Measurements from ENCODE around the gene ADAM15.

Gene ADAM15

DNA sequence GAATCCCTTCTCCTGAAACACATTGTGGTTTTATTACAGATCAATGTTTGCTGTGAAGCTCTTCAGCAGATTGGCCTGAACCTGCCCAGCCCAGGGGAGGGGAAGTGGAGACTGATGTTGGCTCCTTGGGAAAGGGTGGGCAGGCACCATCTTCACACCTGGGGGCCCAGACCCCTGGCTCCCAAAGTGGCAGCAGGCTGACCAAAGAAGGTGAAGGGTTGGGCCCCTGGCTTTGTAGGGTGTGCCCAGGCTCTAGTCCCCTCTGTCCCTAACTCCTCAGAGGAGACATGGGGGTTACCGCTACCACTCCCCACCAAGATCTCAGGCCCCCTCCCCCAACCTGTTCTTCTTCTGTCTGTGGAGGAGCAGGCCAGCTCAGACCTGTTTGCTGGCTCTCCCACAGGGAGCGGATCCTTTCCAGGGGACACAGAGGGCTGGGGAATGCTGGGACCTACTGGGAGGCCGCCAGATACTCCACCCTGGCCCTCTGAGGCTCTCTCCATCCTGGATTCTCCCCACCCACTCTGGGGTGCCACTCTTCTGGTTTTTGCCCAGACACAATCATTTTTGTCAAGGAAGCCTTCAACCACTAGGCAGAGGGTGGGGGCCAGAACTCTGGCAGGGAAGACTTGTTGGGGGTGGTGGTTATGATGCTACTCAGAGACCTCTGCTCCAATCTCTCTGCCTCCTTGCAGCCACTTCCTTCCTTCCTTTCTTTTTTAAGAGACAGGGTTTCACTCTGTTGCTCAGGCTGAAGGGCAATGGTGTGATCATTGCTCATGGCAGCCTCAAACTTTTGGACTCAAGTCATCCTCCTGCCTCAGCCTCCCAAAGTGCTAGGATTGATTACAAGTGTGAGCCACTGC lies 22.5 kb downstream of the ADAM15 start:
- no peak for DNase-seq

DNA sequence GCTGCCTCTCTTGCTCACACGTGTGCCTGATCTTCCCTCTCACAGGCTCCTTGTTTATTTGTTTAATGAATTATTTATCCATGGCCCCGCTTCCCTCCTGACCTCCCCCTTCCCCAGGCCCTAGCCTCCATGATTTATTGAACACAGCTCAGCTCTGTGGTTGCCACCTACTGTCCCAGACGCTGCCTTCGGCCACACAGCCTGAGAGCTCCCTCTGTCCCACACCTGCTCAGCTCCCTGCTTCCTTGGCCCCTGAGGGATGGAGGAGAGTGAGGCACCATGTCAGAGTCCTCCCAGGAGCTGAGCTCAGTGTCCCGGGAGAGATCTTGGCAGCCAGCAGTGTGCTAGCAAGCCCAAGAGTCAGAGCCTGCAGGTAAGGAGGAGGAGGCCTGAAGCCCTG lies 24.4 kb downstream of the ADAM15 start:
- DNase-seq = no peak

- DNase-seq = no peak
Observed at GRCh38 chr1:155076371-155076770, 25.3 kb downstream of the ADAM15 start.

DNA sequence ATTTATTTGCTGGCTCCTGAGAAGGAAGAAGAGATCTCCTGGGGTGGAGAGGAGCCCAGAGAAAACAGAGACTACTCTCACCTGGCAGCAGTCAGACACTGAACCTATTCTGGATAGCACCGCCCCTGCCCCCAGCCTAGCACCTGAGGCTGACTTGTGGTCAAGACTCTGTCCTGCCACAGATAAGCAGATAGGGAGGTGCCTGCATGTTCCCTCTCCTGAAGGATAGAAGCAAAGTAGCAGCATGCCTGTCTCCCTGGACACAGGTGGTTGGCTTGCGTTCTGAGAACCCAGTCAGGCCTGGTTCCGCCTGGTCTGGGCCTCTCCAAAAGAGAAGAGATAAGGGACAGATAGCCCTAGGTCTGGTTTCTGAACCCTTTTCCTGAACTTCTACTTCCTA lies 26.2 kb downstream of the ADAM15 start:
- no peak for DNase-seq

DNA sequence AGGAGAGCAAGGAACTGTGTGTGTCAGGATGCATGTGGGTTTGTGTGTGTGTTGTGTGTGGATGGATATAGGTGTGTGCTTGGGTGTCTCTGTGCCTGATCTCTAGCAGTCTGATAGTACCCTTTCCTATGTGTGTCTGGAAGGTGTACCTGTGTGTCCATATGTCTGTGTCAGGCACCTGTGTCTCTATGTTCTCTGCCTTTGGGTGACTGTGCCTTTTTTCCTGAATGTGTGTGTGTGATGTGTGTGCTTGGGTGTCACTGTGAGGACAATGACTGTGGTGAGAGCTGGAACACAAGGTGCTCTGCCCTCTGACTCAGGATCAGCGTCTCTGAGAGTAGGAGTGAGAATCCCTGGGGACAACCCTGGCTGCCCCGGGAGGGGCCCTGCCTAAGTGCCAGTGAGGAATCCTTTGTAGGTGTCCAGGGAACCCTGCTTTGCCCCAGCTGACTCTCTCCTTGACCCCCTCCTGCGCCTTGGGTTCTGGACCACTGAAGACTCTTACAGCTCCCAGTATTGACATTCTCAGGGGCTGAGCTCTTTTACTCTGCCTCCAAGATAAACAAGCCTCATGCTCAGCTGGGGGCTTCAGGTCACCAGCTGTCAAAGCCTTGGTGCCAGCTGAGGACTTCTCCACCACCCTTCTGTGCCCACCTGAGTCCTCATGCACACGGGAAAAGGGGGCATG lies 26.8 kb downstream of the ADAM15 start:
- no peak for DNase-seq

GRCh38 chr1:155078469-155079209 lies 27.5 kb downstream of the ADAM15 start, which contains the start of gene EFNA3:
Gene EFNA3, plus strand, starts transcription at chr1:155078837. Its CDS starts 105 bp downstream, at chr1:155078942.
- peak; percentile 42 for DNase-seq

DNA sequence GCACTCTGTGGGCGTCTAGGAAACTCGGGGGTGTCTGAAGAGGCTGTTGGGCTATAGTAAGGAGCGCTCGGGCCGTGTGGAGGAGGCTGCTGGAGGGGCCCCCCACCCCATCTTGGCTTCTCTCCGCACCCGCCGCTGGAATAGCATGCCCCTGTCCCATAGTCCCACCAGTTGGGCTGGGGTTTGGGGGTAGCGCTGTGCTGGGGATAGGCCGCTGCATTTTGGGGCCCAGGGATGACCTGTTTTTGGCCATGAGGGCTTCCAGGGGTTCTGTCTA lies 28.0 kb downstream of the ADAM15 start:
- DNase-seq = no peak

DNA sequence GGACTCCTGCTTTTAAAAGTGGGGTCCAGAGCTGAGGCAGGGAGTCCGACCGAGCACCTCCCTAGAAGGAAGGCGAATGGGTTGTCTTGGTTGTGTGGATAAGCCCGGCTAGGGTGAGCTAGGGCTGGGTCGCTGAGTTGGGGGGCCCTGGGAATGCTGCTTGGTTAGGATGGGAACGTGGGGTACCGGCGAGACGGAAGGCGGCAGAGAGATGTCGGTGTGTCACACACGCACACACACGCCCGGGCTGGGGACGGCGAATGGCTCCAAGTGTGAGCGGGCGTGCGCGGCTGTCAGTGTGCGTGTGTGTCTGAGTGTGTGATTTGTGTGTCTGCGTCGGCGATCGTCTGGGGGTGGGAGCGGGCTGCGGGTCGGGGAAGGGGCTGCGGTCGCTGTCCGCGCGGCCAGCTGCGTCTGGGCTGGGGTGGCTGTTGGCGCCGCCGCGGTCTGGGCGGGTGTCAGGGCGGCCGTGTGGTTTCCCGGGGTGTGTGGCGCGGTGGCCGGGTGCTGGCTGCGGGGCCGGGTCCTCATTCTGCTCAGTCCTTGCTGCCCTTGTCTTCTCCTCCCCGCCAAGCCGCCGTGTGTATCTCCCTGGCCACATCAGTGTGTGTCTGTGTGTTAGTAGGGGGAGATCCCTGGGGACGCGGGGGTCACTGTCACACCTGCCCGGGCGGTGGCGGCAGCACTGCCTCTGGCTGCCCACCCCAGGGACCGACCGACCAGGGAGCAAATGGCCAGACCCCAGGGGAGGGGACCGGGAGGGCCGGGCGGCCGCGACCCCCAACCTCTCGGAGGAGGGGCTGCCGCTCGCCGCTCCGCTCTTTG lies 28.6 kb downstream of the ADAM15 start:
- DNase-seq = peak; percentile 22

- no peak for DNase-seq
Observed at GRCh38 chr1:155080312-155081228, 29.5 kb downstream of the ADAM15 start.

GRCh38 chr1:155081472-155082300 lies 30.6 kb downstream of the ADAM15 start:
- DNase-seq = peak; percentile 25

DNA sequence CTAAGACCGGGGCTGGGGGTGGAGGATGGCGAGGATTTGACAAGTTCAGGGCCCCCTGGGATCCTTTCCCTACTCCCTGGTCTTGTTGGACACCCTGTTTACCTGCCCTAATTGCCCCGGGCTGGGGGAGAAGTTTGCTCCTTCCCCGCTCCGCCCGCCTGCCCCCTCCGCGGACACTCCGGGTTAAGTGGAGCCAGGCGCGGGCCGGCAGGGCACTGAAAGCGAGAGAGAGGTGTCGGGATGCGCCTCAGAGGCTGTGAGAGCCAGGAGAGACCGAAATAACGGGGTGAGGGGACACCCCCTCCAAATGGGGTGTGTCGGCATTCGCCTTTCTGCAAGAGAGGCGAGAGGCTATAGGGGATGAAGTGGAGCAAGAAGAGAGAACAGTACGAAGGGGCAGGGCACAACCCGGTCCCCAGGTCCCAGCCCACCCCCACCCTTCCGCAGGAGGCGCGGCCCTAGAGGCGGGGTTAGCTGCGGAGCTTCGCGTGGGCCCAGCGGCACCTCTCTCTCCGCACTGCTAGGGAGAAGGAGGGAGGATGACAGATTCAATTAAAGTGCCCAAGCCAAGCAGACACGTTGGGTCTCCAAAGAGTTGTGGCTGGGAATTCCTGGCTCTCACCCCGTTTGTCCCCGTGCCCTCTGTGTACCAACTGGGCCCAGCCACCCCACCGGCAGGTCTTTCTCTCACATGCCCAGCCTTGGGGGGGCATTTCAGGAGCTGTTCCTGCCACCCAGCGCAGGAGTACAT lies 31.4 kb downstream of the ADAM15 start:
- DNase-seq = no peak

DNA sequence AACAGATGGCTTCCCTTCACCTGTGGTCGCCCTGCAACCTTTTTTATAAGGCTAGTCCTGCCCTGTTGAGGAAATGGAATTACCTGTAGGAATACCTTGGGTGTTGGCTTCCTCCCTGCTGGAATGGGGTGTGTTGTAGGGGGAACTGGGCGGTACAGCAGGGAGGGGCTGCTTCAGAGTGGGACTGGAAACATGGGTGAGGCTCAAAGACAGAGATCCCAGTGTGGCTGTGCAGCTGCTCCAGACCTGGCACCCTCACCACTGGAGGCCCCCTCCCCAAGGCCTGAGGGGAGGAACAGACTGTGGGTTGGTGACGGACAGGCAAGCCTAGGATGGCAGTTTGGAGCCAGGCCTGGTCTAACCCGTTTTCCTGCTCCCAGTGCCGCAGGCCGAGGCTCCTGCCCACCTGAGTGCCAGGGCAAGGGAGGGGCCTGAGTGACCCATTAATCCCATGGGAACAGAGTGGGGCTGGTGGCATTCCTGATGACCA lies 32.0 kb downstream of the ADAM15 start:
- no peak for DNase-seq

DNA sequence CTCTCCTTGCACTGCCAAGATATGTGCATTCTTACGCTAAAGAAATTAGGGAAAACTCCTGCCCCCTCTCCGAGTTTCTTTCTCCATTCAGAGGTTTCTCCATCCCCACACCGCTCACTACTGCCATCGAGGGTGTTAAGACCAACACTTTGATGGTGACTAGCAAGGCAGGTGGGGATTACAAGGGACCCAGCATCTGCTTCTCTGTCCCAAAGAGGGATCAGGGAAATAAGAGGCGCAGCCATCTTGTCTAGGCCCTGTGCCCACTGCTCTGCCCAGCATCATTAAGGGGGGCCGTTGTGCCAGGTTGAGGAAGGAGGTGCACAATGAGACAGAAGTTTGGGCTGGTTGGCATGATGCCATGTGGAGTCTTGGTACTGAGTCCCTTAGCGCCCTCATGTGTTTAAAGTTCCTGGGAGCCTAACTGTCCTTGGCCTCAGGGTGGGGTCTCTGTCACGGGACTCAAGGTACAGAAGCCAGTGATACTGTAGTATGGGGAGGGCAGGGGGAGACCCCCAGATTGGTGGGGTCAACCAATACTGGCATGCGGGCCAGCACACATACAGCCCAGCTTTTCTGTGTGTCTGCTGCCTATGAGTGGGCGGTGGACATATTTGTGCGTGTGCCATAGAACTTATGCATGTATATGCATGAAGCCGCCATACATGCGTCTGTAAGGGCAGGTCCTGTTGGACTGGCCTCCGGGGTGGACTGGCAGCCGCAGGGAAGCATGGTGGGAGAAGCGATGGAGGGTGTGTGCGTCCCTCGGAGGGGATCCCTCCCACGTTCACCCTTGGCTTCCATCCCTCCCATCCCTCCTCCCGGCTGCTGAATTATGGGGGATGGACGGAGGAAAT lies 33.0 kb downstream of the ADAM15 start:
- DNase-seq = no peak

GRCh38 chr1:155084722-155085503 lies 33.8 kb downstream of the ADAM15 start:
- DNase-seq = peak; percentile 76

GRCh38 chr1:155085504-155086127 lies 34.5 kb downstream of the ADAM15 start:
- DNase-seq = peak; percentile 36

GRCh38 chr1:155086128-155086741 lies 35.1 kb downstream of the ADAM15 start:
- peak; percentile 62 for DNase-seq
